ENCODE measurements around the gene GPALPP1. TPM values are rescaled to one million over a fixed set of nuclear protein-coding genes. Genes with fewer than 3 reads are reported as not detected.

Gene GPALPP1
- polyA plus RNA-seq, 1 experiment, result 30.0 TPM

DNA sequence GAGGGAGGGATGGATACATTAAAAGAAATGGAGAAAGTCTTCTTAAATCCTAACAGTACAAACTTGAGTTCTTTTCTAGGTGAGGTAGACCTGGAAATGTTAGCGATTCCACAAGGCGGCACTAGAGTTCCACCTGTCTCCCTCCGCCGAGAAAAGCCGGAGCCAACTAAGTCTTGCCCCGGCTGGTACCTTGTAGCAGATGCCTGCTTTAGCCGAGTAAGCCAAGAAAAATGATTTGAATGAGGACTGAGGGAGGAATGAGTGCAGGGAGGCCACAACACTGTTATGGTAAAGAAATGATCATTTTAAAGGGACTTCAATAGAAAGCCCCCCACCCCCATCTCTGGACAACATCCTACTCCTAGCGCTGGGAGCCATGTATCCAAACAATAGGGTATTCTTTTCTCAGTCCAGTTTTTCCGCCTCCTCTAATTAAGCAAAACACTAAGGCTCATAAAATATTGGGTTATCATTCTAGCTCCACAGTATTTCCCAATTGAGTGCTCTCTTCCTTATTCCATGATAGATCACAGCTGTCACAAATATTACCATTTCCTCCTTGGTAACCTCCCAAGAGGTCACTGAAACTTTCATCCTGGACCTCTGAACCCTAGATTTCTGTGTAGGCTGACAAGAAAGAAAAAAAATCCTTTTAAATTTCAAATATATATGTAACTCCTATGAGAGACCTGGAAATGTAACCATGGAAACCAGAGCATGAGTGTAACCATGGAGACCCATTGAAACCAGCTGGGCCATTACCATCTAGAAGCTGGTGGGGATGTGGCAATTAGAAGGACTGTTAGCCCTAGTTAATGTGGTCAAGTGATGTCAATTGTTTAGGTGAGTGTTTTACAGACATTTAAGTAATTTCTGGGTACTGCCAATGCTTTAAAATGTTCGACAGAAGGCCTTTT lies 58.3 kb downstream of the GPALPP1 start:
- CTCF ChIA-PET, result interaction anchor here (0.6 to 4.4 kb wide), 44 partner anchors 8 to 400 kb away, joined by 3 to 125 read pairs (median 5); partner anchors contain the start of gene TPT1
- no peak overlapping the region for H3K27ac ChIP-seq (ENCODE audit: low read depth, low read length)

GRCh38 chr13:45048890-45049407 lies 59.6 kb downstream of the GPALPP1 start:
- no peak for DNase-seq (ENCODE audit: low read depth, low spot score)
- POLR2A ChIA-PET, result no interaction called here

More for the DNA sequence above, 58.3 kb downstream of the GPALPP1 start:
- H3K27me3 ChIP-seq (ENCODE audit: control insufficient read depth, insufficient read depth, low read length), result no peaks in the 10 kb centered on the region
- DNase-seq (ENCODE audit: low read depth, low spot score), result peak; percentile 74
- POLR2A ChIA-PET, result interaction anchor here (0.5 to 1.4 kb wide), 5 partner anchors 26 to 293 kb away, joined by 3 to 5 read pairs (median 3); partner anchors contain the start of gene TPT1
- peak; percentile 93 for TF ChIP-seq CTCF (IDR thresholded peaks at IDR 0.05; ENCODE audit: low read depth, low read length)
- peak overlapping the region; percentile 57 for H3K4me3 ChIP-seq (ENCODE audit: low read depth, low read length)
- no peaks in the 10 kb centered on the region for H3K9me3 ChIP-seq (ENCODE audit: control insufficient read depth, insufficient read depth, low read length)

DNA sequence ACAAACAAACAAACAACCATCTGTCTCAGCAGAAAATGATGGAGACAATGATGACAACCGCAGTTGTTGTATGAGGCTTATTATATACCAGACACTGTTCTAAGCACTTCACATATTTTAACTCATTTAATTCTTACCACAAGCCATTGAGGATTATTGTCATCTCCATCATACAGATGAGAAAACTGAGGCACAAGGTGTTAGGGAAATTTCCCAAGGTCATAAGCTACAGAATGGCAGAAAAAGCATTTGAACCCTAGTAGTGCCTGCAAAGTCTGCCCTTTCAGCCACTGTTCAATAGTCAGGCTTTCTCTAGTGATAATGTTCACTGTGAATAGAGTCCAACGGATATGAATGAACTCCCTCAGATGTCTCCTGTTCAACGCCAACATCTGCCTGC lies 60.1 kb downstream of the GPALPP1 start:
- POLR2A ChIA-PET, result no interaction called here
- DNase-seq (ENCODE audit: low read depth, low spot score), result no peak
- Histone ChIP-seq H3K27ac (ENCODE audit: low read depth, low read length) (no peak overlapping the region), H3K27me3 (ENCODE audit: control insufficient read depth, insufficient read depth, low read length) (no peaks in the 10 kb centered on the region), H3K9me3 (ENCODE audit: control insufficient read depth, insufficient read depth, low read length) (no peaks in the 10 kb centered on the region), H3K4me3 (ENCODE audit: low read depth, low read length) (no peak overlapping the region)
- CTCF ChIA-PET, result no interaction called here
- TF ChIP-seq CTCF (IDR thresholded peaks at IDR 0.05; ENCODE audit: low read depth, low read length), result no peak

More at GRCh38 chr13:45048890-45049407, 59.6 kb downstream of the GPALPP1 start:
- CTCF ChIA-PET, result interaction anchor here (4.3 to 4.4 kb wide), 2 partner anchors 232 to 259 kb away, joined by 74 to 125 read pairs; no protein-coding TSS in a partner anchor
- Histone ChIP-seq H3K27me3 (ENCODE audit: control insufficient read depth, insufficient read depth, low read length) (no peaks in the 10 kb centered on the region), H3K9me3 (ENCODE audit: control insufficient read depth, insufficient read depth, low read length) (no peaks in the 10 kb centered on the region), H3K27ac (ENCODE audit: low read depth, low read length) (no peak overlapping the region), H3K4me3 (ENCODE audit: low read depth, low read length) (no peak overlapping the region)
- TF ChIP-seq CTCF (IDR thresholded peaks at IDR 0.05; ENCODE audit: low read depth, low read length), result no peak

DNA sequence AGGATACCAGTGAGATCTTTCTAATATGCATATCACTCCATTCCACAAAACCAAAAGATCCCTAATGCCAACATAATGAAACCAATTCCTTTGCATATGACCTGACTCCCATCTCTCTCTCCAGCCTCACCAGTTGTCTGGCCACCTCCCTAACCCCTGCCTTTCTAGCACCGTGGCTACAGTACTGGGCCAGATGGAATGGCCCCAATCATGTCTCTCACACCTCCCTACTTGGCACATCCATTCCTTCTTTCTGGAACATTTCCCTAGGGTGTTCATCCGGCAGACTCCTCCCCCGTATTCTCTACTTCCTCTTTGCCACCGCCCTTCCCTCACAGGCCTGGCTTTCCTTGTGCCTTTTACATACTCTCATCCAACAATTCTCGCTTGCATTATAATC lies 62.0 kb downstream of the GPALPP1 start:
- Histone ChIP-seq H3K4me3 (ENCODE audit: low read depth, low read length) (no peak overlapping the region), H3K27ac (ENCODE audit: low read depth, low read length) (no peak overlapping the region), H3K27me3 (ENCODE audit: control insufficient read depth, insufficient read depth, low read length) (no peaks in the 10 kb centered on the region), H3K9me3 (ENCODE audit: control insufficient read depth, insufficient read depth, low read length) (no peaks in the 10 kb centered on the region)
- POLR2A ChIA-PET, result no interaction called here
- CTCF ChIA-PET, result interaction anchor here (1.3 kb wide), 1 partner anchor 229 kb away, joined by 4 read pairs; no protein-coding TSS in a partner anchor
- TF ChIP-seq CTCF (IDR thresholded peaks at IDR 0.05; ENCODE audit: low read depth, low read length), result no peak
- no peak for DNase-seq (ENCODE audit: low read depth, low spot score)

All from AG04450 (cell line).